AG10803 (cell line): ENCODE measurements around the gene GMNC.
A peak's percentile ranks its signal among the peaks of the same experiment; 100 is the strongest.

Experiments
- DNase-seq: peaks from one replicate; pipeline ENCODE4 v3.0.0; 2010; ENCODE audit warnings: low read depth
- H3K4me3 ChIP-seq: 2 replicates; pipeline ENCODE4 v1.5.1; 2011; ENCODE audit warnings: mild to moderate bottlenecking, low read length, control low read depth
- TF ChIP-seq, protein P1 (sequence below): conservative IDR thresholded peaks from 2 replicates; pipeline ENCODE4 v1.5.1; 2011; ENCODE audit warnings: mild to moderate bottlenecking, low read length, control low read depth, inconsistent platforms

Gene GMNC, protein sequence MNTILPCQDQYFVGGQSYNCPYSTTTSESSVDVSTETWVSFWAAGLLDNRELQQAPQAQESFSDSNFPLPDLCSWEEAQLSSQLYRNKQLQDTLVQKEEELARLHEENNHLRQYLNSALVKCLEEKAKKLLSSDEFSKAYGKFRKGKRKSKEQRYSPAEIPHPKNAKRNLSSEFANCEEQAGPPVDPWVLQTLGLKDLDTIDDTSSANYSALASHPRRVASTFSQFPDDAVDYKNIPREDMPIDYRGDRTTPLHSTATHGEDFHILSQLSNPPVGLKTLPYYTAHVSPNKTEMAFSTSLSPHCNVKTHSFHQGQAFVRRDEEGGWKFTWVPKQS

DNA sequence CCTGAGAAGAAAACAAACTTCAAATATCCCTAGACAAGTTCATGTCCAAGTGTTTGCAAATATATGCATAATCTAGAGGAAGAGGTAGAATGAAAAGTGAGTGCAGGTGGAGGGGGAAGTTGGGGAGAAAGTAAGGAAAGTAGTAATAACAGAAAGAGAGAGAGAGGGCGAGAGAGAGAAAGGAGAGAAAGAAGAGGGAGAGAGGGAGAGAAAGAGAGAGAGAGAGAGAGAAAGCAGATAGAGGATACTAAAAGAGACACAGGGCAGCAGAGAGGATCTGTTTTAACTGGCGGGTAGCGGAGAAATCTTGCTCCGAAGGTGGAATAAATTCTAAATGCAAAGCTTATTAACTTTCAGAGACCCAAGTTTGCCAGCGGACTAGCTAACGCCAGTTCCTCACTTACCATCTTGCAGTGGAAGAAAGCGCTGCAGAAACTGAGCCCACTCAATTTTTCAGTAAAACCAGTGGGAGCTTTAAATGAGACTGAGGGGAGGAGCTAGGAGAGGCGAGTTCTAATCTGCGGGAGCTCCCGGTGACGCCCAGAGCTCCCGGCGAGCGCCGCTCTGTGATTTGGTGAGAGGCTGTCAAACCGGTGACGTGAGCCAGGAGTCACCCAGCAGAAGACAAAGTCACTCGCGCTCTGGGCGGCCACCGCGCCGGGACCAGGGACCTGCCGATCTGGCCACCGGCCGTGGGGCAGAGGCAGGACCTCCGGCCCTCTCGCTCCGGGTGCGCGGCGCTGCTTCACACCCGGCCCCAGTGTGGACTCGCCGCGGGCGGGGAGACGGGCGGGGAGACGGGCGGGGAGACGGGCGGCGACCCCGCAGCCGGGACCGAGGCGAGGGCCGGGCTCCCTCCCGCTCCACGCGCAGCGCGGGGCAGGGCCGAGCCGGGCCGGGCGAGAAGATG lies at the start of gene GMNC:
Gene GMNC (minus strand): TSS at position 486 of the 910 bp plus-strand sequence. CDS start 79 bp downstream, at position 407.
- TF ChIP-seq, protein P1, sequence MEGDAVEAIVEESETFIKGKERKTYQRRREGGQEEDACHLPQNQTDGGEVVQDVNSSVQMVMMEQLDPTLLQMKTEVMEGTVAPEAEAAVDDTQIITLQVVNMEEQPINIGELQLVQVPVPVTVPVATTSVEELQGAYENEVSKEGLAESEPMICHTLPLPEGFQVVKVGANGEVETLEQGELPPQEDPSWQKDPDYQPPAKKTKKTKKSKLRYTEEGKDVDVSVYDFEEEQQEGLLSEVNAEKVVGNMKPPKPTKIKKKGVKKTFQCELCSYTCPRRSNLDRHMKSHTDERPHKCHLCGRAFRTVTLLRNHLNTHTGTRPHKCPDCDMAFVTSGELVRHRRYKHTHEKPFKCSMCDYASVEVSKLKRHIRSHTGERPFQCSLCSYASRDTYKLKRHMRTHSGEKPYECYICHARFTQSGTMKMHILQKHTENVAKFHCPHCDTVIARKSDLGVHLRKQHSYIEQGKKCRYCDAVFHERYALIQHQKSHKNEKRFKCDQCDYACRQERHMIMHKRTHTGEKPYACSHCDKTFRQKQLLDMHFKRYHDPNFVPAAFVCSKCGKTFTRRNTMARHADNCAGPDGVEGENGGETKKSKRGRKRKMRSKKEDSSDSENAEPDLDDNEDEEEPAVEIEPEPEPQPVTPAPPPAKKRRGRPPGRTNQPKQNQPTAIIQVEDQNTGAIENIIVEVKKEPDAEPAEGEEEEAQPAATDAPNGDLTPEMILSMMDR: no peak
- peak within 1 kb of the TSS; percentile 60 for H3K4me3 ChIP-seq
- DNase-seq: peak; percentile 54

DNA sequence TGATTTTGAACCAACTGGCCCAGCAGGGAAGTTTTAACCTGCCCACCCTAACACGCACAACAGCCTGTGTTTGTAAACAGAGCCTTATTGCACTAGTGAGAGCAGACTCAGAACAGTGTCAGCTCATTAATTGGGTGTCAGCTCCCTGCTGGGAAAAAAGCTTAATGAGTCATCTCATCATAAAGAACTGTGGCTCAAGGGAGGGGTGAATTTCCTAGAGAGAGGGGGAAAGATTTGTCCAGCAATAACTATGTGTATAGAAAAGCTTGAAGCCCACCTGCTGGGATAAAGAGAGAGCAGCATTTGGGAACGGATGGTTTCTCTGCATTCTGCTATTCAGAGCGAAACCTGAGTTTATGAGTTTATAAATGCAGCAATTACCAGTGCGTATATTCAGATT lies 48.9 kb upstream of the GMNC start:
- TF ChIP-seq, protein P1: no peak
- no peak for DNase-seq
- no peak overlapping the region for H3K4me3 ChIP-seq

DNA sequence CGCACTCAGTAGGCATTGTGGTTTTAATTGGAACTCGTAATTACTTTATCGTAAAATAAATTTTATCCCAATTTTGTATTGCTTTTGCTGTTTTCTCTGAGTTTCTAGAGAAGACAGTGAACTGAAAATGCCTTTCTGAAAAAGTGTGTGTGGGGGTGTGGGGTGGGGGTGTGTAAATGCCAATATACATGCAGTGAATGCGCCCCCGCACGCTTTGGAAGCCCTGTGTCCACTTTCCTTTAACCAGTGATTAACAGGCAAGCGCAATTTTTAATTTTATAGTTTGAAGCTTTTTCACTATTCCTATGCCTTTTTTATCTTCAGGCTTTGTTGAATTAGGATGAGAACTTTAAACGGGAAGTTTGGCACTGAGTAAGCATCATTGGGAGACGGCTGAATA lies 47.4 kb upstream of the GMNC start:
- TF ChIP-seq, protein P1: no peak
- DNase-seq: no peak
- H3K4me3 ChIP-seq: no peak overlapping the region

DNA sequence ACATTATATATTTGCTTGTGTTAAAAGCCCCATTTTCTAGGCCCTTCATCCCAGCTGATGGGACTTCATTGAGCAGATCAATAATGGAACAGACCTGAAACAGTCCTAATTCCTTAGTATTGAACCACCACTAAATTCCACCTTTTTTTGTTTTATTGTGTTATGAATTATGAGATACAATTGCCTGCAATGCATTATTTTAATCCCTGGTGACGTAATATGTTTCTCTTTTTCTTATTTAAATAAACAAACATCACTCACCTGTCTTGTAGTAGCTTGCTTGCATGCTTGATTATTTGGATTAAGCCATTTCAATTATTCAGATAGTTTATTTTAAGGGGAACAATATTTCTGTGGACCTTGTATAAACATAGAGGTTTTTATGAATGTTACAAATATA lies 40.7 kb upstream of the GMNC start:
- no peak overlapping the region for H3K4me3 ChIP-seq
- TF ChIP-seq, protein P1: no peak
- DNase-seq: no peak

DNA sequence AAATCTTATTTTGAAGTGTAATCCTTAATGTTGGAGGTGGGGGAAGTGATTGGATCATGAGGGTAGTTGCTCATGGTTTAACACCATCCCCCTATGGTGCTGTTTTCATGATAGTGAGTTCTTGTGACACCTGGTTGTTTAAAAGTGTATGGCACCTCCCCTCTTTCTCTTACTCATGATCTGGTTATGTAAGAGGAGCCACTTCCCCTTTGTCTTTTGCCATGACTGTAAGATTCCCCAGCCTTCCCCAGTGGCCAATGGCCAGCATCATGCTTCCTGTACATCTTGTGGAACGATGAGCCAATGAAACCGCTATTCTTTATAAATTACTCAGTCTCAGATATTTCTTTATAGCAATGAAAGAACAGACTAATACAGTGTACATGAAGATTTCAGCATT lies 39.8 kb upstream of the GMNC start:
- TF ChIP-seq, protein P1: no peak
- no peak for DNase-seq
- no peak overlapping the region for H3K4me3 ChIP-seq

DNA sequence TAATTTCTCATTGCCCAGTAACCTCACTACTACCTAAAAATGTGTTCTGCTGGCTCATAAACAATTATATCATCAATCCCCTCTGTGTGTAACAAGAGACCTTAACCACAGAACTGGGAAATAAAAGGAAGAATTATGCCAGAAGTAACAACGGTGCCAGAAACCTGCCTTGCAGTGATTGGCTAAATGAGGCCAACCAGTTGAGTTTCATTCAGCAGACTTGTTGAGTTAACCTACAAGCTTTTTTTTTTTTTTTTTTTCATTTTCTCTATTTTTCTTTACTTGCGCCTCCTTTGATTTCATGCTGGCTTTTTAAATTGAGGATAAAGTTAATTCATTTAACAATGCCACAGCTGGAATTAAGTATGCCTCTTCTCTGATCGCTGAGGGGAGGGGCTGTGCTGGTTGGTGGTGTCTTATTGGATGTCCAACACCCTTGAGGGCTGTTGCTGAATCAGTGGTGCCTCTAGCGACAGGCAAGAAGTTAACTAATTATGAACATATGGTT lies 30.0 kb upstream of the GMNC start:
- TF ChIP-seq, protein P1: no peak
- no peak overlapping the region for H3K4me3 ChIP-seq
- DNase-seq: no peak

DNA sequence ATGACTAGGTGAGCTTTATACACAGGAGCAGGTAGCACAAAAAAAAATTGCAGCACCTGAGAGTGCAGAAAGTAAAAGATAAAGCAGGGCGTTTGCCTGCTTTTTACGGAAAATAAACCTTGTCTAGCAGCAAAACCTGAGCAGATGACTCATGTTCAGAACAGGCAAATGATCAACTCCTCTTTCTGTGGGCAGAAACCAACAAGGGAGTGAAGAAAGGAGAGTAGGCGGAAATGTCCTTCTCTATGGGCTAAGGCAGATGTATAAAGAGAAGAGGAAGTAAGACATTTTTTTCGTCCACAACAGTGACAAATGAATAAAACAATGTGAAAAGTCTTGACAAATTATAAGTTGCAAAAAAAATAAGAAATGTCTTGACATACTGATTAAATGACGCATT lies 24.5 kb upstream of the GMNC start:
- DNase-seq: no peak
- TF ChIP-seq, protein P1: no peak
- no peak overlapping the region for H3K4me3 ChIP-seq
